ENCODE measurements around the gene ESYT3. TPM values are rescaled to one million over a fixed set of nuclear protein-coding genes. Genes with fewer than 3 reads are reported as not detected.

The ESYT3 gene
- total RNA-seq, 1 experiment from 2014 or later = 2.6 TPM

DNA sequence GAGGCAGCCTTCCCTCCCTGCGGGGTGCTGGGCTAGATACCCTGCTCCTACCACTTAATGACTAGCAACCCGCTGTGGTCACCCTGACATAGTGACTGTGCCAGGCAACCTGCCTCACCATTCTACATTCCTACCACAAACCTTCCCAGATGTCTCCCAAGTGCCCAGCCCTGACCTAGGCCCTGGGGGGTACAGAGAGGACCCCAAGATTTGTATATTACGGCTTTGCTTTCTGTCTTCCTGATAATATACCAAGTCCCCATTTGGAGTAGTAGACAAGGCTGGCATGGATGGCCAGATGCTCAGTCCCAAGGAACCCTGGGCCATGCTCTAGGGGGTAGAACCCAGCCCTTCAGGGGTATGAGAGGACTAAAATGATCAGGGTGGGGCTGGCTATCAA, 31.0 kb downstream of the ESYT3 start:
- in situ Hi-C loops (cut with HindIII; ENCODE audit: low pct_unique_long_range_greater_than_20kb, low sequenced_read_pairs) = no loop called here
- Histone ChIP-seq H3K36me3 (ENCODE audit: control insufficient read depth, insufficient read depth, low read length) (no peaks in the 10 kb centered on the region), H3K4me3 (ENCODE audit: low read depth in 2 of 2, low read length in 2 of 2) (no peak overlapping the region), H3K9me3 (ENCODE audit: control insufficient read depth, insufficient read depth, low read depth, low read length) (no peaks in the 10 kb centered on the region), H3K27ac (ENCODE audit: low read length) (no peak overlapping the region), H3K27me3 (ENCODE audit: control insufficient read depth, insufficient read depth, low read length) (no peaks in the 10 kb centered on the region), H3K4me1 (ENCODE audit: control insufficient read depth, insufficient read depth, low read length) (no peaks in the 10 kb centered on the region)
- BruUV-seq (replicated peaks) = no TSS peak
- intact Hi-C loops (cut with micrococcal nuclease; ENCODE audit: unreplicated experiment) = no loop called here
- no peak for DNase-seq (ENCODE audit: low read depth, low spot score)
- CTCF ChIA-PET = no interaction called here
- no peak for ATAC-seq
- POLR2A ChIA-PET = interaction anchor here (0.6 kb wide), 2 partner anchors 64 to 118 kb away, joined by 3 to 7 read pairs; no protein-coding TSS in a partner anchor
- TF ChIP-seq TCF7L2 (IDR thresholded peaks at IDR 0.05; ENCODE audit: low read depth, low read length) (no peak), CTCF (IDR thresholded peaks at IDR 0.05) (no peak), SIN3A (IDR thresholded peaks at IDR 0.05; ENCODE audit: borderline replicate concordance, insufficient read depth, low read depth, low read length) (no peak), POLR2AphosphoS5 (IDR thresholded peaks at IDR 0.05; ENCODE audit: low read depth, low read length) (no peak)
- TF ChIP-seq, protein P1, sequence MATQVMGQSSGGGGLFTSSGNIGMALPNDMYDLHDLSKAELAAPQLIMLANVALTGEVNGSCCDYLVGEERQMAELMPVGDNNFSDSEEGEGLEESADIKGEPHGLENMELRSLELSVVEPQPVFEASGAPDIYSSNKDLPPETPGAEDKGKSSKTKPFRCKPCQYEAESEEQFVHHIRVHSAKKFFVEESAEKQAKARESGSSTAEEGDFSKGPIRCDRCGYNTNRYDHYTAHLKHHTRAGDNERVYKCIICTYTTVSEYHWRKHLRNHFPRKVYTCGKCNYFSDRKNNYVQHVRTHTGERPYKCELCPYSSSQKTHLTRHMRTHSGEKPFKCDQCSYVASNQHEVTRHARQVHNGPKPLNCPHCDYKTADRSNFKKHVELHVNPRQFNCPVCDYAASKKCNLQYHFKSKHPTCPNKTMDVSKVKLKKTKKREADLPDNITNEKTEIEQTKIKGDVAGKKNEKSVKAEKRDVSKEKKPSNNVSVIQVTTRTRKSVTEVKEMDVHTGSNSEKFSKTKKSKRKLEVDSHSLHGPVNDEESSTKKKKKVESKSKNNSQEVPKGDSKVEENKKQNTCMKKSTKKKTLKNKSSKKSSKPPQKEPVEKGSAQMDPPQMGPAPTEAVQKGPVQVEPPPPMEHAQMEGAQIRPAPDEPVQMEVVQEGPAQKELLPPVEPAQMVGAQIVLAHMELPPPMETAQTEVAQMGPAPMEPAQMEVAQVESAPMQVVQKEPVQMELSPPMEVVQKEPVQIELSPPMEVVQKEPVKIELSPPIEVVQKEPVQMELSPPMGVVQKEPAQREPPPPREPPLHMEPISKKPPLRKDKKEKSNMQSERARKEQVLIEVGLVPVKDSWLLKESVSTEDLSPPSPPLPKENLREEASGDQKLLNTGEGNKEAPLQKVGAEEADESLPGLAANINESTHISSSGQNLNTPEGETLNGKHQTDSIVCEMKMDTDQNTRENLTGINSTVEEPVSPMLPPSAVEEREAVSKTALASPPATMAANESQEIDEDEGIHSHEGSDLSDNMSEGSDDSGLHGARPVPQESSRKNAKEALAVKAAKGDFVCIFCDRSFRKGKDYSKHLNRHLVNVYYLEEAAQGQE (IDR thresholded peaks at IDR 0.05; ENCODE audit: insufficient read depth in 1 of 2, low read depth in 2 of 2, low read length in 1 of 2) = no peak

DNA sequence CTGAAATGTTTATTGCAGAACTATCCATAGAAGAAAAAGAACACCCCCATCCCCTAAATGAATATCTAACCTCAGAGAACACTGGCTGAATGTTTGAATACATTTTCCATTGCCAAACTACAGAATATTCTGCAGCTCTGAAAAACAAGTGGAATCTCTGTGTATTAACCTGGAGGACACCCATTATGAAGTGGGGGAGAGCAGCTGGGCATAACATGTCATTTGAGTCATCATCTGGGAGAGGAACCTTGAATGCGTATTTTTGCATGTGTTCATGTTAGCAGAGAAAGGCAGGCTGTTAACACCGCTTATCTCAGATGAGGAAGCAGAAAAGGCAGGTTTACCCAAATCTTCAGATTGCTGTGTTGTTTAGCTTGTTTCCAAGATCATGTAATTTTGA, 31.5 kb downstream of the ESYT3 start:
- Histone ChIP-seq H3K27ac (ENCODE audit: low read length) (no peak overlapping the region), H3K4me3 (ENCODE audit: low read depth in 2 of 2, low read length in 2 of 2) (no peak overlapping the region), H3K27me3 (ENCODE audit: control insufficient read depth, insufficient read depth, low read length) (no peaks in the 10 kb centered on the region), H3K9me3 (ENCODE audit: control insufficient read depth, insufficient read depth, low read depth, low read length) (no peaks in the 10 kb centered on the region), H3K36me3 (ENCODE audit: control insufficient read depth, insufficient read depth, low read length) (no peaks in the 10 kb centered on the region), H3K4me1 (ENCODE audit: control insufficient read depth, insufficient read depth, low read length) (no peaks in the 10 kb centered on the region)
- in situ Hi-C loops (cut with HindIII; ENCODE audit: low pct_unique_long_range_greater_than_20kb, low sequenced_read_pairs) = no loop called here
- no peak for DNase-seq (ENCODE audit: low read depth, low spot score)
- ATAC-seq = no peak
- intact Hi-C loops (cut with micrococcal nuclease; ENCODE audit: unreplicated experiment) = no loop called here
- CTCF ChIA-PET = no interaction called here
- POLR2A ChIA-PET = interaction anchor here (0.6 kb wide), 2 partner anchors 64 to 118 kb away, joined by 3 to 7 read pairs; no protein-coding TSS in a partner anchor
- no TSS peak for BruUV-seq (replicated peaks)
- TF ChIP-seq, protein P1 (IDR thresholded peaks at IDR 0.05; ENCODE audit: insufficient read depth in 1 of 2, low read depth in 2 of 2, low read length in 1 of 2) = no peak
- no peak for TF ChIP-seq SIN3A (IDR thresholded peaks at IDR 0.05; ENCODE audit: borderline replicate concordance, insufficient read depth, low read depth, low read length)

All from Panc1 (cell line).